ENCODE measurements around the gene EFNB2.

EFNB2 gene

DNA sequence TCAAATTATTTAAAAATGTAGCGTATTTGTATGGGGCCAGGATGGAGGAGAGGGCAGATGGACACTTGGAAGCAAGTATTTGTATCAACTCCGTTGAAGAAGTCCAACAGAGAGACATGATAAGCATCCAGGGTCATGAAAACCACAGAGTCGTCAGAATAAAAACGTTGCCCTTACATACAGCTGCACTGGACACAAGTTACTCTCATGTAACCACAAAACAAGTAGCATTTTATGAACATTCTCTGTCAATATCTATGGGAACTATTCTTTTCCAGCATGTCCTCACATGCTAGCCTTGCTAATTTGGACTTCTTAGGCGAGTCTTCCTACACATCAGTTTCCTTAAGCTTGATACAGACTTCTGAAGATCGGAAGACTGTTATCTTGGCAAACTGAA, 35.0 kb downstream of the EFNB2 start:
- no peak for DNase-seq (ENCODE audit: low spot score)

GRCh38 chr13:106499896-106500295, 35.6 kb downstream of the EFNB2 start:
- no peak for DNase-seq (ENCODE audit: low spot score)

GRCh38 chr13:106499113-106499512, 36.3 kb downstream of the EFNB2 start:
- no peak for DNase-seq (ENCODE audit: low spot score)

DNA sequence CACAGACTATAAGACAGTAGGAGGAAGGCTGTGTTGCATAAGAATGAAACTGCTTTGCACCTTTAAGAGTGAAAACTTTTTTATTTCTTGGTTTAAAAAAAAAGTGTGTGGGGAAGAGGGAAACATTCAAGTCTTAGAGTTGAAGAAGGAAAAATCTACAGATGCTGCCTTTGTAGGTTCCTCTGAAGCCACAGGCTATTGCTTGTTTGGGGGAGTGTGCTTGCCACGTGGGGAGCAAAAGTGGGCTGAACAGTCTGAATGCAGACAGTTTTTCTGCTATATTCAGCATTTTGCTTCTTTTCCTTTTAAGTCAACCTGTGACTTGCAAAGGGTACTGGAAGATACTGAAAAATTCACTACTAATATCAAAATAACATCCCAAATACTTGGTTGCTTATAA, 36.9 kb downstream of the EFNB2 start:
- DNase-seq (ENCODE audit: low spot score) = no peak

DNA sequence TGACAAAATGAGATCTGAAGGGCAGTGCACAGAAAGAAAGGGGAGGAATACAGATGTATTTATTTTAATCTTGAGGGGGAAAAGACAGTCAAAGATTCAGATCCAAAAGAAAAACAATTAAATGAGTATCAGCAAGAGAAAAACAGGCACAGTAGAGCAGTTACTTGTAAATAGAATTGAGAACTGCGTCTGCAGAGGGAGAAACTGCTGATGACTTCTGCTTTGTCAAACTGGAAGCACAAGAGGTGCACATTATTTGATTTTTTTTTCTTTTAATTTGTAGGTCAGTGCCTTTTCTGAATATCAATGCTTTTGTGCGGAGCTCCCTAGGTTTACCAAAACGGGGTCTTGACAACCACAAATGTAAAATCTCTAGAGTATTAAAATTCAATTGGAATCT, 37.3 kb downstream of the EFNB2 start:
- DNase-seq (ENCODE audit: low spot score) = no peak

GRCh38 chr13:106497079-106497478, 38.4 kb downstream of the EFNB2 start:
- DNase-seq (ENCODE audit: low spot score) = no peak

- DNase-seq (ENCODE audit: low spot score) = no peak
These were observed 39.1 kb downstream of the EFNB2 start for GRCh38 chr13:106496072-106496997.

- DNase-seq (ENCODE audit: low spot score) = no peak
These were observed 40.5 kb downstream of the EFNB2 start for GRCh38 chr13:106494936-106495335.

DNA sequence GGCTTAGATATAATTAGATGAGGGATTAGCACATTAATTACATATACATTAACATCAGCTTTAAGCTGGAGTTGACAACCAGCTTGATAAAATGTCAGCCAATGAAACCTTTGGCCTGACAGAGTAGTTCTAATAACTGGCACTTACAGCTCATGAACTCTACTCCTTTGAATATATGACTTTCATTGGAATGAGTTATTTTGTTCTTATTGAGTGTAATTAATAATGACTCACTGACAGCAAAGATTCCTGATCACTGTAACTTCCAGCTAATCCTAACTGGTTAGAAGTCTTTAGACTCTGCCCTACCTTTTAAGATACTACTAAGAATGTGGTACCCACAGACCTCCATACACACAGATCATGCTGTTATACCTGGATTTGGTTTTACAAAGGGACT, 41.0 kb downstream of the EFNB2 start:
- no peak for DNase-seq (ENCODE audit: low spot score)

GRCh38 chr13:106493533-106494220, 41.8 kb downstream of the EFNB2 start:
- no peak for DNase-seq (ENCODE audit: low spot score)

DNA sequence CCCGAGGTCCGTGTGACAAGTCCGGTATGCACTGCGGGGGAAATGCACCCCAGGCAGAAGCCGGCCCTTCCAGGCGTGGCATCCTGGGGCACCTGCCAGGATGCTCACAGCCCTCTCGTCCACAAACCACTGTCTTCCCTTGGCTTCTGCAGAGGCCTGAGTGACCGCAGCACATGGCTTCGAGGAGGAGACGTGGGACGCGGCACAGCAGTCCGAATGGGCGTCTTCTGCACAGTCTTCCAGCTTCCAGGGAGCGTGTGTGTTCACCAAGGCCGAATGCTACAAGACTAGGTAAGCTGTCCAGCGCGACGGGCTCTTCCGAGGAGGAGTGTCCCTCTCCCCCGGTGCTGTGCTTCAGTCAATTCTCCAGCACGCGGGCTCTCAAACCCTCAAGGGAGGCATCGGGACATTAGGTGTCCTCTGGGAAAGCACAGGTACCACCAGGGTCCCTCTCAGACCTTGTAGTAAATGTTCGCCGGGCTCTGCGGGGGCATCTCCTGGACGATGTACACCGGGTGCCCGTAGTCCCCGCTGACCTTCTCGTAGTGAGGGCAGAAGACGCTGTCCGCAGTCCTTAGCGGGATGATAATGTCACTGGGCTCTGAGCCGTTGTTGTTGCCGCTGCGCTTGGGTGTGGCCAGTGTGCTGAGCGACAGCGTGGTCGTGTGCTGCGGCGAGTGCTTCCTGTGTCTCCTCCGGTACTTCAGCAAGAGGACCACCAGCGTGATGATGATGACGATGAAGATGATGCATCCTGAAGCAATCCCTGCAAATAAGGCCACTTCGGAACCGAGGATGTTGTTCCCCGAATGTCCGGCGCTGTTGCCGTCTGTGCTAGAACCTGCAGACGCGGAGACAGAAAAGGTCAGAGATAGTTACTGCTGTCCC, 42.6 kb downstream of the EFNB2 start:
- DNase-seq (ENCODE audit: low spot score) = no peak

GRCh38 chr13:106491928-106492587, 43.4 kb downstream of the EFNB2 start:
- DNase-seq (ENCODE audit: low spot score) = no peak

DNA sequence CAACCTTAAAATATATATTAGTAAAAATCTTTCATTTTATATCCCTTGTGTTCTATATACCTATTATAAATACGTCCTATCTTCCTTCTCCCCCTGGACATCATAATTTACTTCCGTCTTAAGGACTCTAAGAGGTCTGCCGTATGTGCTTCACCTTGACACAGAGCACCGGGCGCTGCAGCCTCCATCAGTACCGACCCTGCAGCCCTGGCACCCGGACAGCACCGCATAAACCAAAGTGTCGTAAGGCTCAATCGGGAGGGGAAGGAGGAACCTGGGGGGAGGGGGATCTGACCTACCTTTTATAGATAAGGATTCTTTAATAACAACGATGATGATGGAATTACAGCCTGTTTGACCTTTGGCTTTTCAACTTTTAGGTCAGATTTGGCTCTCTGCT, 44.0 kb downstream of the EFNB2 start:
- no peak for DNase-seq (ENCODE audit: low spot score)

DNA sequence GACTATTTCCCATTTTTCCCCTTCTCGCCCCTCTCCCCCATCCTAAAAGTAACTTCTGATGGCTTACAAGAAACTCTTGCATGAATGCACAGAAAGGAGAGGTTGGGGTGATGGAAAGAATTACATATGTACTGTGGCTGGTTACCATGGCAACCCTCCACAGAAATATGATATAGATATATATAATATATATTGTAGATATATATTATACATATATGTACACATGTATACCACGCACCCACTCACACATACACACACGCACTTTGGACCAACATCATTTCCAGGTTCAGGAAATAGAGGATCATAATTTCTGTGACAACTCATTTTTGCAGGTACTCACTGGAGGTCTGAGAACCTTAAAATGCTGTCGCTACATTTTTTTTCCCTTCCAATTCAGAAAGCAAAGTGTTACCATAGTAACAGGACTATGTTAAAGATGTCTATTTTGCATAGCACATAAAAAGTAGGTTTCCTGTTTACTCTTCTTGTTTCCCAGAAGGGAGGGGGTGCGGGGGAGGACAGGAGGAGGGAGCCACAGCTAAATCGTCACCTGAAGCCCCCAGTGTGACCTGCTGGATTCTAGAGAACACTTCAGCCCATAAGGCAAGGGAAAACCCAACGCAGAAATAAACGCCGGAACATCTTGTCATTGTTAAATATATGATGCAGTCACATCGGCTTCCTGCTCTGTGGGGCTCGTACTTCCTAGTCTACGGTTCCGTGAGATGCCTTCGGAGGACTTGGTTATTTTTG, 44.7 kb downstream of the EFNB2 start:
- DNase-seq (ENCODE audit: low spot score) = no peak

DNA sequence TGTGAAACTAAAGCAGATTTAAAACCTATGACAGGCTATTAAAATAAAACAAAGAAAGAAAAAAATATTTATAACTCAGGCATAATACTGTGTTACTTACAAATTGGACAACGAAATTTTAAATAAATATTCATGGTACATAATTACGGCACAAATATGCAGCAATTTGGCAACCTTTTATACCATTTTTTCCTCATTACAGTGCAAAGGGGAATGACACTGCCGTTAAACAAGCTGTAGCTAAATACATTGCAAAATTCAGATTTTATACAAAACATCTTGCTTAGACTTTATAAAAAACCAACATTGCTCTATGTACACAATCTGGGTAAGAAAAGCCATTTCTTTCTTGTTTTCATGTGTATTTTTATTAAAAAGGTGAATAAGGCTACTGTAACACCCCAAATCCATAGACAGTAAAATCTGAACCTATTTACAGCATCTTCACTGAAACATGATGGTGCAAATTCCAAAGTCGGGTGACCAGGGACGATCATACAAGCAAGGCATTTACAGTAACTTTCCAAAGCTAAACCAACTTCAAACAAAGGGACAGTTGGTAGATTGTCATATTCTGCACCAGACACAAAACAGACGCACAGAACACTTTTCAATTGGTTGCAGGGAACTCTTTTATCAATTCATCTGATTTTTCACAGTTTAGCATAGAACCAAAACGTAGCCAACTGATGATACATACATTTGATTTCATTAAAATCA, 45.5 kb downstream of the EFNB2 start:
- no peak for DNase-seq (ENCODE audit: low spot score)

GRCh38 chr13:106488686-106489085, 46.8 kb downstream of the EFNB2 start:
- no peak for DNase-seq (ENCODE audit: low spot score)

- no peak for DNase-seq (ENCODE audit: low spot score)
These were observed 47.4 kb downstream of the EFNB2 start for GRCh38 chr13:106488076-106488475.

- no peak for DNase-seq (ENCODE audit: low spot score)
These were observed 48.3 kb downstream of the EFNB2 start for GRCh38 chr13:106487129-106487528.

DNA sequence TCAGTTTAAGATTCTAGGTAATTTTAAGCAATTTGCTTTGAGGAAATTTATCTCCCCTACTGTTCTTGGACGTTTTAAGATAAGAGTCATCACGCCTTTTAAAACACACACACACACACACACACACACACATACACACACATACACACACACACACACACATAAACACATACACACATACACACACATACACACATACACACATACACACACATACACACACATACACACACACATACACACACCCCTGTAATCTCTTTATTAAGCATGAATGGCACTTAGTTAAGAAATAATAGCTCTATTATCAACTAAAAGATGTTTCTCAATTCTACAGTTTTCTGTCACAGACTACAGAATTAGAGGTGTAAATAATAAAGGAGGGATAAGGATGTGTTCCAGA, 49.2 kb downstream of the EFNB2 start:
- no peak for DNase-seq (ENCODE audit: low spot score)

DNA sequence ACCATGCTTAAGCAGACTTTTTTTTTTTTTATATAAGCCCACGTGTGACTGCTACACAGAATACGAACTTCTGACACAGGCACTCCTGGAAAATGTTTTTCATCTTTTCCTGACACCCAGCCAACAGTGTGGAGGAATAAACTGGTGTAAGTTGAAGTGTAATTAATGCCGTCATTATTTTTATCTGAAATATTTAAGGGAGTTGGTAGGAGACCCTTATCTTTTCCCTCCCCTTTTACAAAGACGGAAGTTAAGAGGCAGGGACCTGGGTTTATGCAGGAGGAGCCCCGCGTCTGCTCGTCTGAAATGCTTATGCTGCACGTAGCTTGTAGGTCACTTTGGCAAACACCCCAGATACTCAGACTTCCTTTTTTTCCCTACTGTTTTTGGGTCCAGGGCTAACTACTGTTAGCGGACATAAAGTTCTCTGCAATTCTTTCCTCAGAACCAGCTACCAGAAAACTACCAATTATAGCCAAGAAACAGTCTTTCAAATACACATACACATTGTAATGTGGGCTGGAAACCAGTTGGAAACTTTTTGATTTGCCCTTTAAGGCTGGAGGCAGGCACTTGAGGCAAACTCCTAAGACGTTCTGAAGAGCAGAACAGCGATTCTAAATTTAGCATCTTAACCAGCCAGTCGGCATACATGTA, 50.8 kb downstream of the EFNB2 start:
- DNase-seq (ENCODE audit: low spot score) = no peak
